Measurements from ENCODE around the gene LIPC. TPM values are rescaled to one million over a fixed set of nuclear protein-coding genes. Genes with fewer than 3 reads are reported as not detected.

Gene LIPC
- total and polyA plus RNA-seq, 2 of the 4 experiments (the other 2 are of a cell fraction), result 0.07 TPM; not detected in 1

DNA sequence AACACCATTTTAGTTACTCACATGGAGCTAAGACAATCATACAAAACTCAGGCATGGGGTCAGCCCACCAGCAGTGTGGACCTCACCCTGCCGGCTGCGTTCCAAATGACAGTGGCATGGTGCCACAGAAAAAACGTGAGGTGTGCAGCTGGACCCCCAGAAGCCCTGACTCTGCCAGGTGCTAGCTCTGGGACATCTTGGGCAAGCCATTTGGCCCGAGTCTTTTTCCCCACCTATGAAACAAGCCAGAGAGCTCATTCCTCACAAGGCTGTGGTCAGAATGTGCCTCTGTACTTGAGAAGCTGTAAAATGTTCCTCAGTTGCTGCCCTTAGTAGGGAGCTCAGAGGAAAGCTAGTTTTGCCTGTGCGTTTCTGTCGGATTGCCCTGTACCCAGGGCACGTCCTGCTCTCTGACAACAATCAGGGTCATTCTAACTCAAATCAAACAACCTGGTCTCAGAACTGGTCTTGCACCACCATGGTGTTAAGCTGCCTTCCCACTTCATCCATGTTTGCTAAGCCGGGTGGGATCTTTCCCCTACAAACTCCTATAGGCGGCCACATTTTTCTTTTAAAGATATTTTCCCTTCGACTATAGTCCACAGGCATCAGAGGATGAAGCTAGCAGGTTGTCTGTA lies 44.9 kb downstream of the LIPC start:
- Histone ChIP-seq H3K9ac (ENCODE audit: low read depth, low read length) (no peak overlapping the region), H2AK5ac (ENCODE audit: low read depth, low read length) (peak overlapping the region; percentile 97; the same call in 1 of the 2 replicates), H3K4ac (ENCODE audit: low read depth, low read length) (peak overlapping the region; percentile 76), H3K23ac (ENCODE audit: low read depth, low read length) (no peak overlapping the region), H4K20me1 (ENCODE audit: insufficient read depth, low read length) (no peaks in the 10 kb centered on the region), H3K36me3 (ENCODE audit: control insufficient read depth, insufficient read depth, low read length) (no peaks in the 10 kb centered on the region), H2BK5ac (ENCODE audit: low read depth, low read length, poor library complexity, severe bottlenecking) (no peak overlapping the region), H3K9me3 (ENCODE audit: control insufficient read depth, insufficient read depth, low read length) (no peaks in the 10 kb centered on the region), H3K27me3 (ENCODE audit: control insufficient read depth, insufficient read depth, low read length) (no peaks in the 10 kb centered on the region), H3K14ac (replicated peaks; ENCODE audit: low read depth, low read length) (peak overlapping the region; percentile 69; the same call in 1 of the 2 replicates), H2AK9ac (replicated peaks; ENCODE audit: low read depth, low read length, poor library complexity) (peak overlapping the region; percentile 11), H3K56ac (ENCODE audit: extremely low read depth, insufficient read depth, low read length) (no peak overlapping the region), H2AFZ (replicated peaks; ENCODE audit: low read length, poor library complexity) (peak overlapping the region; percentile 11), H4K8ac (ENCODE audit: low read depth in 2 of 2, low read length in 2 of 2) (peak overlapping the region; percentile 4 to 71; a peak in 2 of 4 replicates), H3K27ac (ENCODE audit: insufficient read depth, low read length) (no peak overlapping the region), H2BK120ac (ENCODE audit: low read depth, low read length) (peak overlapping the region; percentile 99), H2BK20ac (ENCODE audit: low read depth, low read length) (peak overlapping the region; percentile 58; the same call in 1 of the 2 replicates), H3K4me3 (ENCODE audit: insufficient read depth, low read depth, low read length) (no peak overlapping the region), H3K4me2 (ENCODE audit: low read depth, low read length) (no peak overlapping the region), H4K91ac (ENCODE audit: insufficient read depth, low read depth, low read length) (peak overlapping the region; percentile 53), H3K4me1 (ENCODE audit: control insufficient read depth, insufficient read depth, low read length) (peaks cover 19% of the 10 kb centered on the region), H3K79me1 (ENCODE audit: low read depth in 1 of 2, low read length in 2 of 2) (0 out of 4 replicates have a peak, but pooled peaks cover 0 to 8% of the 10 kb centered on the region in 2 experiments), H2BK15ac (ENCODE audit: low read depth, low read length) (peak overlapping the region; percentile 98; the same call in 2 of the 3 replicates), H3K9me1 (ENCODE audit: insufficient read depth, low read length) (peaks cover 16% of the 10 kb centered on the region), H3K18ac (ENCODE audit: low read depth, low read length) (peak overlapping the region; percentile 30; the same call in 1 of the 2 replicates), H4K5ac (ENCODE audit: low read depth, low read length) (peak overlapping the region; percentile 5; the same call in 1 of the 2 replicates)
- DNase-seq (no peak), ATAC-seq (ENCODE audit: low read depth) (no peak)
- in situ Hi-C loops (cut with MboI; ENCODE audit: low sequenced_read_pairs) (no loop called here), dilution Hi-C loops (cut with HindIII; ENCODE audit: low sequenced_read_pairs, unreplicated experiment) (no loop called here), intact Hi-C loops (cut with micrococcal nuclease) (loop anchor here (10.0 kb wide), 1 partner anchor 202 kb away; no protein-coding TSS in a partner anchor)
- CTCF ChIA-PET, result interaction anchor here (0.6 kb wide), 1 partner anchor 26 kb away, joined by 7 read pairs; no protein-coding TSS in a partner anchor
- TF ChIP-seq RAD21 (IDR thresholded peaks at IDR 0.05; ENCODE audit: low read length), result no peak
- TF ChIP-seq POLR2A (IDR thresholded peaks at IDR 0.05; ENCODE audit: low read depth, low read length), result no peak
- POLR2A ChIA-PET (ENCODE audit: unreplicated experiment), result no interaction called here
- WGBS, 2 experiments (ENCODE audit: extremely low coverage in 2 of 2, insufficient read length in 1 of 2), result 75% methylated on average over 3 of the region's 10 CpGs; no CpG with 5 or more reads in 1 of the 2 experiments
- no TSS peak for BruUV-seq (replicated peaks)

Data from IMR-90 (cell line).